WTC11 (cell line): Measurements from ENCODE around the gene IFITM2. TPM values are rescaled to one million over a fixed set of nuclear protein-coding genes. Genes with fewer than 3 reads are reported as not detected.
A peak's percentile ranks its signal among the peaks of the same experiment; 100 is the strongest.

ENCODE experiments used
- ATAC-seq: fragments of 200-7000 bp; cut with Tn5 transposase; 2 replicates; pipeline ENCODE4 v1.10.0; 2021; ENCODE audit warnings: mild to moderate bottlenecking, moderate library complexity
- CTCF ChIA-PET: fragments of 300-600 bp; sonication (Branson Sonifier 250); formaldehyde crosslinking; loops from one replicate; lab custom pipeline; 2021; ENCODE audit warnings: antibody characterized with exemption; lab: Charles Lee
- POLR2A ChIA-PET: fragments of 350-600 bp; sonication (Branson Sonifier 250); formaldehyde crosslinking; loops from one replicate; lab custom pipeline; 2021; ENCODE audit warnings: antibody characterized with exemption; lab: Charles Lee
- DNase-seq: peaks from one replicate; pipeline ENCODE4 v3.0.0; 2021; ENCODE audit warnings: low spot score
- H3K27ac Mint-ChIP-seq: 2 replicates; pipeline ENCODE4 v1.8.0; 2021; ENCODE audit warnings: mixed read lengths
- H3K27me3 Mint-ChIP-seq: 2 replicates; pipeline ENCODE4 v1.8.0; 2021; ENCODE audit warnings: low read depth, mild to moderate bottlenecking, moderate library complexity, mixed read lengths
- H3K36me3 Mint-ChIP-seq: 2 replicates; pipeline ENCODE4 v1.8.0; 2021; ENCODE audit warnings: mixed read lengths
- H3K4me1 Mint-ChIP-seq: 2 replicates; pipeline ENCODE4 v1.8.0; 2022; ENCODE audit warnings: mixed read lengths
- H3K4me3 Mint-ChIP-seq: 2 replicates; pipeline ENCODE4 v1.8.0; 2021; ENCODE audit warnings: mild to moderate bottlenecking, moderate library complexity, mixed read lengths
- H3K9me3 Mint-ChIP-seq: 2 replicates; pipeline ENCODE4 v1.8.0; 2021; ENCODE audit warnings: mixed read lengths
- ELF4 ChIP-seq: sonication (generic); formaldehyde crosslinking; IDR thresholded peaks from 2 replicates; pipeline ENCODE4 v1.8.1; 2022; ENCODE audit warnings: low read depth, mild to moderate bottlenecking, moderate library complexity, missing genetic modification reagents
- FOXK1 ChIP-seq: sonication (generic); formaldehyde crosslinking; IDR thresholded peaks from 2 replicates; pipeline ENCODE4 v1.8.0; 2022; ENCODE audit warnings: mild to moderate bottlenecking, moderate library complexity, missing genetic modification reagents
- GRHL2 ChIP-seq: fragments of 250-450 bp; sonication (Bioruptor Pico); IDR thresholded peaks from 2 replicates; pipeline ENCODE4 v1.8.0; 2022; ENCODE audit warnings: mild to moderate bottlenecking, moderate library complexity; ENCODE audit not compliant: insufficient replicate concordance, severe bottlenecking
- GTF2I ChIP-seq: fragments of 250-450 bp; sonication (Bioruptor Pico); conservative IDR thresholded peaks from 2 replicates; pipeline ENCODE4 v1.4.0; 2021; ENCODE audit warnings: mild to moderate bottlenecking
- KAT7 ChIP-seq: sonication (generic); formaldehyde crosslinking; IDR thresholded peaks from 2 replicates; pipeline ENCODE4 v1.8.1; 2023; ENCODE audit warnings: missing genetic modification reagents, mild to moderate bottlenecking, borderline replicate concordance
- MXD4 ChIP-seq: fragments of 250-450 bp; sonication (Bioruptor Pico); IDR thresholded peaks from 2 replicates; pipeline ENCODE4 v1.8.0; 2021; ENCODE audit warnings: mild to moderate bottlenecking, moderate library complexity, borderline replicate concordance
- NFATC4 ChIP-seq: fragments of 250-450 bp; sonication (Bioruptor Pico); IDR thresholded peaks from 2 replicates; pipeline ENCODE4 v1.9.0; 2021; ENCODE audit warnings: mild to moderate bottlenecking
- NFYB ChIP-seq: sonication (generic); formaldehyde crosslinking; conservative IDR thresholded peaks from 2 replicates; pipeline ENCODE4 v1.8.0; 2022; ENCODE audit warnings: low read depth, missing genetic modification reagents
- NR1H2 ChIP-seq: sonication (generic); formaldehyde crosslinking; IDR thresholded peaks from 2 replicates; pipeline ENCODE4 v1.9.0; 2021; ENCODE audit warnings: mild to moderate bottlenecking, moderate library complexity, missing genetic modification reagents
- NR2C2 ChIP-seq: sonication (generic); formaldehyde crosslinking; IDR thresholded peaks from 2 replicates; pipeline ENCODE4 v1.8.0; 2022; ENCODE audit warnings: mild to moderate bottlenecking, missing genetic modification reagents
- NR3C1 ChIP-seq: sonication (generic); formaldehyde crosslinking; conservative IDR thresholded peaks from 2 replicates; pipeline ENCODE4 v1.8.1; 2023; ENCODE audit warnings: low read depth, mild to moderate bottlenecking, missing genetic modification reagents
- RELA ChIP-seq: sonication (generic); formaldehyde crosslinking; IDR thresholded peaks from 2 replicates; pipeline ENCODE4 v1.8.1; 2022; ENCODE audit warnings: missing genetic modification reagents, mild to moderate bottlenecking, borderline replicate concordance
- TCF7 ChIP-seq: sonication (generic); formaldehyde crosslinking; IDR thresholded peaks from 2 replicates; pipeline ENCODE4 v1.8.0; 2022; ENCODE audit warnings: mild to moderate bottlenecking, low read depth, missing genetic modification reagents, moderate library complexity
- TP53 ChIP-seq: sonication (generic); formaldehyde crosslinking; IDR thresholded peaks from 2 replicates; pipeline ENCODE4 v1.8.1; 2023; ENCODE audit warnings: mild to moderate bottlenecking, missing genetic modification reagents
- ZNF121 ChIP-seq: sonication (generic); formaldehyde crosslinking; IDR thresholded peaks from 2 replicates; pipeline ENCODE4 v1.8.0; 2023; ENCODE audit warnings: missing genetic modification reagents
- ZNF232 ChIP-seq: sonication (generic); formaldehyde crosslinking; IDR thresholded peaks from 2 replicates; pipeline ENCODE4 v1.8.0; 2022; ENCODE audit warnings: mild to moderate bottlenecking, missing genetic modification reagents
- ZNF396 ChIP-seq: fragments of 250-450 bp; sonication (Bioruptor Pico); IDR thresholded peaks from 2 replicates; pipeline ENCODE4 v1.8.0; 2021; ENCODE audit warnings: mild to moderate bottlenecking, moderate library complexity, borderline replicate concordance
- total RNA-seq: library from RNA; stranded (reverse); gene quantifications from 3 replicates; pipeline ENCODE4 v1.2.3, GENCODE V29; 2021
- TF ChIP-seq, protein P1 (sequence below): sonication (generic); formaldehyde crosslinking; IDR thresholded peaks from 2 replicates; pipeline ENCODE4 v1.8.1; 2022; ENCODE audit warnings: missing genetic modification reagents, borderline replicate concordance
- TF ChIP-seq, protein P2 (sequence below): sonication (generic); formaldehyde crosslinking; conservative IDR thresholded peaks from 2 replicates; pipeline ENCODE4 v1.8.1; 2022; ENCODE audit warnings: mild to moderate bottlenecking, missing genetic modification reagents
- TF ChIP-seq, protein P3 (sequence below): sonication (generic); formaldehyde crosslinking; IDR thresholded peaks from 2 replicates; pipeline ENCODE4 v1.8.1; 2023; ENCODE audit warnings: mild to moderate bottlenecking, moderate library complexity, missing genetic modification reagents
- TF ChIP-seq, protein P4 (sequence below): sonication (generic); formaldehyde crosslinking; IDR thresholded peaks from 2 replicates; pipeline ENCODE4 v1.8.0; 2022; ENCODE audit warnings: missing genetic modification reagents

IFITM2 gene
- total RNA-seq, 1 experiment from 2014 or later = 436 TPM

DNA sequence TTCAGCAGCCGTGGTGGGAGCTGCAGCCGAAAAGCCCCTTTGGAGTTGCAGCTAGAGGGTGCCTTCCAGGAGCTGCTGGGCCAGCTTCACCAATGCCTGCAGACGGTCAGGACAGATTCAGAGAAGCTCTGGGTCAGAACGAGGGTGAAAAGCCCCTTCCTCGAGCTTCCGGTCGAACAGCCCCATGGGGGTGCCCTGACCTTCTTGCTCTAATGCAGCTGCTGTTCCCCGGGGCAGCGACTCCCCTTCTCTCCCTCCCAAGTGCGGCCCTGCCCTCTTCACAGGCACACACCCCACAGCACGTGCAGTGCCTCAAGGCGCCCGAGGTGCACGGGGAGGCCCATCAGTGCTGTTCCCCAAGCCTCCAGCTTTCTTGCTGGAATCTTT lies 22.7 kb downstream of the IFITM2 start:
- DNase-seq = no peak
- Mint-ChIP-seq H3K27ac (peak overlapping the region; percentile 26; the same call in 1 of the 2 replicates), H3K4me3 (no peak overlapping the region), H3K4me1 (peaks cover 53% of the 10 kb centered on the region), H3K36me3 (peaks cover 30% of the 10 kb centered on the region), H3K27me3 (peaks cover 10% of the 10 kb centered on the region), H3K9me3 (peaks cover 30% of the 10 kb centered on the region)
- ATAC-seq = no peak
- CTCF ChIA-PET = interaction anchor here (2.1 kb wide), 1 partner anchor 25 kb away, joined by 10 read pairs; no protein-coding TSS in a partner anchor
- POLR2A ChIA-PET = interaction anchor here (1.0 to 1.4 kb wide), 3 partner anchors 10 to 25 kb away, joined by 3 to 4 read pairs (median 3); partner anchors contain the start of gene IFITM3
- TF ChIP-seq KAT7 (CRISPR knock-in tag) (no peak), FOXK1 (CRISPR knock-in tag) (no peak), ZNF396 (no peak), TCF7 (CRISPR knock-in tag) (no peak), NFATC4 (CRISPR knock-in tag) (no peak), NR1H2 (CRISPR knock-in tag) (no peak), GRHL2 (CRISPR knock-in tag) (no peak), MXD4 (CRISPR knock-in tag) (no peak), ZNF232 (CRISPR knock-in tag) (no peak), RELA (CRISPR knock-in tag) (no peak), NR2C2 (CRISPR knock-in tag) (no peak), TP53 (CRISPR knock-in tag) (no peak), GTF2I (CRISPR knock-in tag) (no peak)
- TF ChIP-seq, protein P1, sequence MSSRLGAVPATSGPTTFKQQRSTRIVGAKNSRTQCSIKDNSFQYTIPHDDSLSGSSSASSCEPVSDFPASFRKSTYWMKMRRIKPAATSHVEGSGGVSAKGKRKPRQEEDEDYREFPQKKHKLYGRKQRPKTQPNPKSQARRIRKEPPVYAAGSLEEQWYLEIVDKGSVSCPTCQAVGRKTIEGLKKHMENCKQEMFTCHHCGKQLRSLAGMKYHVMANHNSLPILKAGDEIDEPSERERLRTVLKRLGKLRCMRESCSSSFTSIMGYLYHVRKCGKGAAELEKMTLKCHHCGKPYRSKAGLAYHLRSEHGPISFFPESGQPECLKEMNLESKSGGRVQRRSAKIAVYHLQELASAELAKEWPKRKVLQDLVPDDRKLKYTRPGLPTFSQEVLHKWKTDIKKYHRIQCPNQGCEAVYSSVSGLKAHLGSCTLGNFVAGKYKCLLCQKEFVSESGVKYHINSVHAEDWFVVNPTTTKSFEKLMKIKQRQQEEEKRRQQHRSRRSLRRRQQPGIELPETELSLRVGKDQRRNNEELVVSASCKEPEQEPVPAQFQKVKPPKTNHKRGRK (CRISPR knock-in tag) = no peak
- TF ChIP-seq, protein P2, sequence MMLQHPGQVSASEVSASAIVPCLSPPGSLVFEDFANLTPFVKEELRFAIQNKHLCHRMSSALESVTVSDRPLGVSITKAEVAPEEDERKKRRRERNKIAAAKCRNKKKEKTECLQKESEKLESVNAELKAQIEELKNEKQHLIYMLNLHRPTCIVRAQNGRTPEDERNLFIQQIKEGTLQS (CRISPR knock-in tag) = no peak
- TF ChIP-seq, protein P3, sequence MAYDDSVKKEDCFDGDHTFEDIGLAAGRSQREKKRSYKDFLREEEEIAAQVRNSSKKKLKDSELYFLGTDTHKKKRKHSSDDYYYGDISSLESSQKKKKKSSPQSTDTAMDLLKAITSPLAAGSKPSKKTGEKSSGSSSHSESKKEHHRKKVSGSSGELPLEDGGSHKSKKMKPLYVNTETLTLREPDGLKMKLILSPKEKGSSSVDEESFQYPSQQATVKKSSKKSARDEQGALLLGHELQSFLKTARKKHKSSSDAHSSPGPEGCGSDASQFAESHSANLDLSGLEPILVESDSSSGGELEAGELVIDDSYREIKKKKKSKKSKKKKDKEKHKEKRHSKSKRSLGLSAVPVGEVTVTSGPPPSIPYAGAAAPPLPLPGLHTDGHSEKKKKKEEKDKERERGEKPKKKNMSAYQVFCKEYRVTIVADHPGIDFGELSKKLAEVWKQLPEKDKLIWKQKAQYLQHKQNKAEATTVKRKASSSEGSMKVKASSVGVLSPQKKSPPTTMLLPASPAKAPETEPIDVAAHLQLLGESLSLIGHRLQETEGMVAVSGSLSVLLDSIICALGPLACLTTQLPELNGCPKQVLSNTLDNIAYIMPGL (CRISPR knock-in tag) = no peak
- TF ChIP-seq, protein P4, sequence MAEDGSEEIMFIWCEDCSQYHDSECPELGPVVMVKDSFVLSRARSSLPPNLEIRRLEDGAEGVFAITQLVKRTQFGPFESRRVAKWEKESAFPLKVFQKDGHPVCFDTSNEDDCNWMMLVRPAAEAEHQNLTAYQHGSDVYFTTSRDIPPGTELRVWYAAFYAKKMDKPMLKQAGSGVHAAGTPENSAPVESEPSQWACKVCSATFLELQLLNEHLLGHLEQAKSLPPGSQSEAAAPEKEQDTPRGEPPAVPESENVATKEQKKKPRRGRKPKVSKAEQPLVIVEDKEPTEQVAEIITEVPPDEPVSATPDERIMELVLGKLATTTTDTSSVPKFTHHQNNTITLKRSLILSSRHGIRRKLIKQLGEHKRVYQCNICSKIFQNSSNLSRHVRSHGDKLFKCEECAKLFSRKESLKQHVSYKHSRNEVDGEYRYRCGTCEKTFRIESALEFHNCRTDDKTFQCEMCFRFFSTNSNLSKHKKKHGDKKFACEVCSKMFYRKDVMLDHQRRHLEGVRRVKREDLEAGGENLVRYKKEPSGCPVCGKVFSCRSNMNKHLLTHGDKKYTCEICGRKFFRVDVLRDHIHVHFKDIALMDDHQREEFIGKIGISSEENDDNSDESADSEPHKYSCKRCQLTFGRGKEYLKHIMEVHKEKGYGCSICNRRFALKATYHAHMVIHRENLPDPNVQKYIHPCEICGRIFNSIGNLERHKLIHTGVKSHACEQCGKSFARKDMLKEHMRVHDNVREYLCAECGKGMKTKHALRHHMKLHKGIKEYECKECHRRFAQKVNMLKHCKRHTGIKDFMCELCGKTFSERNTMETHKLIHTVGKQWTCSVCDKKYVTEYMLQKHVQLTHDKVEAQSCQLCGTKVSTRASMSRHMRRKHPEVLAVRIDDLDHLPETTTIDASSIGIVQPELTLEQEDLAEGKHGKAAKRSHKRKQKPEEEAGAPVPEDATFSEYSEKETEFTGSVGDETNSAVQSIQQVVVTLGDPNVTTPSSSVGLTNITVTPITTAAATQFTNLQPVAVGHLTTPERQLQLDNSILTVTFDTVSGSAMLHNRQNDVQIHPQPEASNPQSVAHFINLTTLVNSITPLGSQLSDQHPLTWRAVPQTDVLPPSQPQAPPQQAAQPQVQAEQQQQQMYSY = no peak

DNA sequence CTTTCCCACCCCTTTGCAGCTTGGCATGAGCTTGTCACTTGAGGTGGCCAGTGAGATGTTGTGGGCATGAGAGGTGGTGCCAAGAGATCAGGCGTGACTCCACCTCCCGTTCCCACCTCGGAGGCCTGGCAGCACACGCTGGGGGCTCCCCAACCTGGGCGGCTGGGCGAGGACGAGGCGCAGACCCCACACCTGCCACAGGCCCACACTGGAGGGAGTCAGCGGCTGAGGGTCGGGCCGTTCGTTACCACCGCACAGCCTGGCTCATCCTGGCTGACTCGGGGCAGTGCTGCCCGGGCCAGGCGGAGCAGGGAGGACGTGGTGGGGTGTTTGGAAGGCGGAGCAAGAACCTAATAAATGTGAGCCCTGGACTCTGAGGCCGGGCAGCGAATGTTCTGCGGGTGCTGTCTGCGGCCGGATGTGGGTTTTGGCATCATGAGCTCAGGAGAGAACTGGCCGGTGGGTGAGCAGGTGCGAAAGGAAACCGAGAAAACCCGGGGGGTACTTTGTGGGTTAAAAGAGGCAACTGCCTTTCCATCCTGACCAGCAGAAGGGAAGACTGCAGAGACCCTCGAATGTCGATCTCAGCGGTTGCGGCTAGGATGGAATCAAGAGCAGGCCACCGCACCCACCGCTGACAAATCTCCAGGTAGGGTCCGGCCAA lies 23.2 kb downstream of the IFITM2 start:
- H3K27me3 Mint-ChIP-seq = peaks cover 10% of the 10 kb centered on the region
- H3K9me3 Mint-ChIP-seq = peaks cover 30% of the 10 kb centered on the region
- no peak overlapping the region for H3K4me3 Mint-ChIP-seq
- peaks cover 30% of the 10 kb centered on the region for H3K36me3 Mint-ChIP-seq
- no peak overlapping the region for H3K27ac Mint-ChIP-seq
- DNase-seq (no peak), ATAC-seq (no peak)
- H3K4me1 Mint-ChIP-seq = peaks cover 54% of the 10 kb centered on the region
- TF ChIP-seq NFYB (0 out of 2 replicates have a peak, but pooled peaks have one; percentile 16), ZNF121 (CRISPR knock-in tag) (peak; percentile 76; the same call in 1 of the 2 replicates), KAT7 (CRISPR knock-in tag) (no peak), NR3C1 (CRISPR knock-in tag) (no peak), ELF4 (CRISPR knock-in tag) (no peak), NR1H2 (CRISPR knock-in tag) (no peak)
- CTCF ChIA-PET = interaction anchor here (0.6 to 2.1 kb wide), 2 partner anchors 25 to 101 kb away, joined by 3 to 10 read pairs; no protein-coding TSS in a partner anchor
- POLR2A ChIA-PET = interaction anchor here (1.2 to 1.4 kb wide), 2 partner anchors 9 to 11 kb away, joined by 3 to 4 read pairs; partner anchors contain the start of gene IFITM3
